NCI-H82 treated with DMSO at 0.1 percent for 48 hours (cell line): Measurements from ENCODE around the gene GTPBP2.
"Not testable (repeated sequence)": the region's sequence is repeated elsewhere in the genome, so short reads cannot be mapped to it uniquely, and the experiment has no call there.

ENCODE experiments used
- DNase-seq: peaks from one replicate; lab custom pipeline; 2025; ENCODE audit not compliant: unreplicated experiment; lab: John Stamatoyannopoulos, UW

The GTPBP2 gene

DNA sequence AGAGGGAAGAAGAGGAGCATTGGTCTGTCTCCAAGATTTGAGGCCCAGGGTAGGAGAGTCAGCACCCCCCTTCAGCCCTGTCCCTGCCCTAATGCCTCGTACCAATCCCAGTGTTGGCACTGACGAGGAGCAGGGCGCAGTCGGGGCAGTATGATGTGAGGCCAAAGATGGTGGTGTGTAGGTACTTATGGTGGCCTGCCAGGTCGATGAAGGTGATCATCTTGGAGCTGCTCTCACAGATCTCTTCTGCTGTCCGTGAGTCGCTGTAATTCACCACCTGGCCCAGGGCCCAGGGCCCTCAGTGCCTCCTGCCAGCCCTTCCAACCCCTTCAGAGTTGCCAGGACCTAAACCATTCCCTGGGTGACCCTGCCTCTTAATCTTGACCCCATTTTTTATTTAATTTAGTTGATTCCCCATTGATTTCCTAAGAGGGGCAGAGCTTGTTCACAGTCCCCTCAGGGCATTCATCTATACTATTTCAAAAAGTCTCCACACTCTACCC is 4.2 kb downstream of the GTPBP2 start:
- no peak for DNase-seq

GRCh38 chr6:43623880-43624785 is 4.9 kb downstream of the GTPBP2 start:
- DNase-seq, result no peak

- no peak for DNase-seq
Observed at GRCh38 chr6:43622541-43622940, 6.5 kb downstream of the GTPBP2 start.

GRCh38 chr6:43621836-43622180 is 7.3 kb downstream of the GTPBP2 start:
- DNase-seq, result no peak

- no peak for DNase-seq
Observed at GRCh38 chr6:43621078-43621835, 7.8 kb downstream of the GTPBP2 start.

DNA sequence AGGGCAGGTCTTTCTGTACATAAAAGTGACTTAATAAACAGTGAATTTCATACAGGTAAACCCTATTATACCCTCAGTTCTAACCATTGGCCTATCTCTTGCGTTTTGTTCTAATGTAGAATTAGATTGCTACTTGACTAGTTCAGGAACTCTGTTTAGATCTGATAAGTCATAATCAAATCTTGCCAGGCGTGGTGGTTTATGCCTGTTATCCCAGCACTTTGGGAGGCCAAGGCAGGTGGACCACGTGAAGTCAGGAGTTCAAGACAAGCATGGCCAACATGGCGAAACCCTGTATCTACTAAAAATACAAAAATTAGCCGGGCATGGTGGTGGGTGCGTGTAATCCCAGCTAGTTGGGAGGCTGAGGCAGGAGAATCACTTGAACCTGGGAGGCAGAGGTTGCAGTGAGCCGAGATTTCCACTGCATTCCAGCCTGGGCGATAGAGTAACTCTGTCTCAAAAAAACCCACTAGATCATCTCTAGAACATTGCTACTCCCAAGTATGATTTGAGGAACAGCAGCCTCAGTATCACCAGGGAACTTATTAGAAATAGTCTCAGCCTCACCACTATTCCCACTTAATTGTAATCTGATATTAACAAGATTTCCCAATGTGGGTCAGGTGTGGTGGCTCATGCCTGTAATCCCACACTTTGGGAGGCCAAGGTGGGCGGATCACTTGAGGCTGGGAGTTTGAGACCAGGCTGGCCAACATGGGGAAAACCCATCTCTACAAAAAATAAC is 12.2 kb downstream of the GTPBP2 start:
- DNase-seq, result no peak

- no peak for DNase-seq
Observed at GRCh38 chr6:43614396-43614730, 14.7 kb downstream of the GTPBP2 start.

- DNase-seq, result no peak
Observed at GRCh38 chr6:43613721-43614395, 15.2 kb downstream of the GTPBP2 start.

DNA sequence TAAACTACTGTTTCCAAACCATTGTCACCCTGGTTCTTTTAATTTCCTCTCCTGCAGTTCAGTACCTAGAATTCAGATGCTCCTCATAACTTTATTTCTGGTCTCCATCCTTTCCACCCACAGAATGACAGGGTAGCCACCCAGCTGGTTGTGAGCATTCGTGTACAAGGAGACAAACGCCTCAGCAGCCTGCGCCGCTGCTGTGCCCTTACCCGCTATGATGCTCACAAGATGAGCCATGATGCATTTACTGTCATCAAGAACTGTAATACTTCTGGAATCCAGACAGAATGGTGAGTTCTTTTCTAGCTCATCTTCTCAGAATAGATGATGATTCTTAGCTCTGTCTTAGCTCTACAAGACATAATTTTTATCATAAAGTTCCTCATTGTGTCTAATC is 18.6 kb downstream of the GTPBP2 start:
- no peak for DNase-seq

DNA sequence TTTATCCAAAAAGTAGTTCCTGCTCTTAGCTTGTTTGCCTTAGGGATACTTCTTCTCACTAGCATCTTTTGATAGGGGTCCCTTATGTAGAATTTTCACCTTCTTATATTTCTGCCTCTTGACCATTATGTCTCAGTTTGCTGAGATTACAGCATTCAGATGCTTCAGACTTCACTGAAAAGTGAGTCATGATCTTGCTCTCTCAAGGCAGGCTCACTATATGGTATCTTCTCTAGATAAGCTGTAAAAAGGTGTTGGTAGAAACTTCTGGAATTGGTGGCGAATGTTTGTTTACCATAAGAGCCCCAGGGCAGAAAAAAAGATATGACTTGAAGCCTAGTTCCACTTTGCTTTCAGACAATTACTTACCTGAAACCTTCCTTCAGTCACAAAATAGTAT is 19.7 kb downstream of the GTPBP2 start:
- no peak for DNase-seq

GRCh38 chr6:43608807-43609206 is 20.3 kb downstream of the GTPBP2 start:
- no peak for DNase-seq

DNA sequence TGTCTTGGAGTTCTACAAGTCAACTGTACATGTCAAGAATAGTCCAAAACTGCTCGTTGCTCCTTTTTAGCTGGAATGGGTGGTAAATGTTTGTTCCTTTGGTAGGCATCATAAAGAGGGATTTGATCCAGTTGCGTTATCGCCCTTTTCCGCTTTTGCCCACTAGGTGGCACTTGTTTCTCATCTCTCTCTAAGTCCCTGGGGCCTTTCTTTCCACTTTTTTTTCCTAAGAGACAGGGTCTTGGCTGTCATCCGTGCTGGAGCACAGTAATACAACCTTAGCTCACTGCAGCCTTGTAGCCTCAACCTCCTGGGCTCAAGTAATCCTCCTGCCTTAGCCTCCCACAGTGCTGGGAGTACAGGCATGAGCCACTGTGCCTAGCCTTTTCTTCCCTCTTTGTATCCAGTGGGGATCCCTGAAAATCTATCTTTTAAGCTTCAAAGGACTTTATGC is 20.7 kb downstream of the GTPBP2 start:
- peak; percentile 73 for DNase-seq

DNA sequence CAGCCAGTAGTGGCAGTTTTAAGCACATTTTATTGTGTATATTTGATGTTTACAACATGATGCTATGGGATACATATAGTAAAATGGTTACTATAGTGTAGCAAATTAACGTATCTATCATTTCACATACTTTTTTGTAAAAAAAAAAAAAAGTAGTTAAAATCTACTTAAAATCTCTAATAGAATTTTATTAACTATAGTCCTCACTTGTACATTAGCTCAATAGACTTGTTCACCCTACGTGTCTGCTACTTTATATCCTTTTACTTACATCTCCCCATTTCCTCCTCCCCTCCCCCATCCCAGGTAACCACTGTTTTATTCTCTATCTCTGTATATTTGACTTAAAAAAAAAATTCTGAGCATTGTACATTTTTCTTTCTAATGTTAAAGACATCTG is 23.0 kb downstream of the GTPBP2 start:
- DNase-seq, result no peak

GRCh38 chr6:43604174-43604573 is 24.9 kb downstream of the GTPBP2 start:
- no peak for DNase-seq

GRCh38 chr6:43600595-43600994 is 28.5 kb downstream of the GTPBP2 start:
- DNase-seq, result no peak

- DNase-seq, result no peak
Observed at GRCh38 chr6:43593938-43594337, 35.1 kb downstream of the GTPBP2 start.

- not testable (repeated sequence) for DNase-seq
Observed at GRCh38 chr6:43589564-43589963, 39.5 kb downstream of the GTPBP2 start.

- no peak for DNase-seq
Observed at GRCh38 chr6:43588194-43588593, 40.9 kb downstream of the GTPBP2 start.

DNA sequence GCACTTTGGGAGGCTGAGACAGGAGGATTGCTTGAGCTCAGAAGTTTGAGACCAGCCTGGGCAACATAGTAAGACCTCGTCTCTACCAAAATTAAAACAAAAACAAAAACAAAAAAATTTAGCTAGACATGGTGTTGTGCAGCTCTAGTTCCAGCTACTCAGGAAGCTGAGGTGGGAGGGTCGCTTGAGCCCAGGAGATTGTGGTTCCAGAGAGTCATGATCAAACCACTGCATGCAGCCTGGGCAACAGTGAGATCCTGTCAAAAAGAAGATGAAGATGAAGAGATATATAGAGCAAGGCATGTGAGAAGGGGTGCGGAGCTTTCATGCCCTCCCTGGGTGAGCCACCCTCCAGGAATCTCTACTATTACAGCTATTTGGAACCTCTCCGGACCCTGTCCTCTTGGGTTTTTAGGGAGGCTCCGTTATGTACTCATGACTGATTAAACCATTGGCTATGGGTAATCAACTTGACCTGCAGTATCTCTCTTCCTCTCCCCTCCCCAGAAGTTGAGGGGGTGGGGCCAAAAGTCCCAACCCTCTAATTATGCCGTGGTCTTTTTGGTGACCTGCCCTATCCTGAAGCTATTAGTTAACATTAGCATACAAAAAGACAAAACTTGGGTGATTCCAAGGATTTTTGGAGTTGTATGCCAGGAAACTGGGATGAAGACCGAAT is 44.0 kb downstream of the GTPBP2 start:
- DNase-seq, result no peak

DNA sequence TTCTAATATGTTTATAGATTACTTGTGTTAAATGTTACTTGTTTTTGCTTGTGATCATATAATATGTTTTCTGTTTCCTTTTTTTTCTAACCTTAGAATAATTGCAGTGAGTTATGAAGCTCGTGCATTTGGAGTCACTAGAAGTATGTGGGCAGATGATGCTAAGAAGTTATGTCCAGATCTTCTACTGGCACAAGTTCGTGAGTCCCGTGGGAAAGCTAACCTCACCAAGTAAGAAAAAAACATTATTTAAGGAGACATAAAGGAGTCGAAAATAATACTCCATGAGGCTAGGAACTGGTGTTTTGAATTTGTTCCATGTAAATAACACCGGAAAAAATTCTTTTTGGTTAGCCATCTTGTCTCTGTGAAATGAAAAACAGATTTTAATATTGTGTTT is 46.2 kb downstream of the GTPBP2 start:
- no peak for DNase-seq
